Medulla oblongata (tissue), 1 donor: ENCODE measurements around the gene BRK1.
A peak's percentile ranks its signal among the peaks of the same experiment; 100 is the strongest.
"Not testable (repeated sequence)": the region's sequence is repeated elsewhere in the genome, so short reads cannot be mapped to it uniquely, and the experiment has no call there.

ENCODE experiments used
- DNase-seq: peaks from one replicate; pipeline ENCODE4 v3.0.0-alpha.2; 2015; ENCODE audit errors: extremely low spot score

The BRK1 gene

DNA sequence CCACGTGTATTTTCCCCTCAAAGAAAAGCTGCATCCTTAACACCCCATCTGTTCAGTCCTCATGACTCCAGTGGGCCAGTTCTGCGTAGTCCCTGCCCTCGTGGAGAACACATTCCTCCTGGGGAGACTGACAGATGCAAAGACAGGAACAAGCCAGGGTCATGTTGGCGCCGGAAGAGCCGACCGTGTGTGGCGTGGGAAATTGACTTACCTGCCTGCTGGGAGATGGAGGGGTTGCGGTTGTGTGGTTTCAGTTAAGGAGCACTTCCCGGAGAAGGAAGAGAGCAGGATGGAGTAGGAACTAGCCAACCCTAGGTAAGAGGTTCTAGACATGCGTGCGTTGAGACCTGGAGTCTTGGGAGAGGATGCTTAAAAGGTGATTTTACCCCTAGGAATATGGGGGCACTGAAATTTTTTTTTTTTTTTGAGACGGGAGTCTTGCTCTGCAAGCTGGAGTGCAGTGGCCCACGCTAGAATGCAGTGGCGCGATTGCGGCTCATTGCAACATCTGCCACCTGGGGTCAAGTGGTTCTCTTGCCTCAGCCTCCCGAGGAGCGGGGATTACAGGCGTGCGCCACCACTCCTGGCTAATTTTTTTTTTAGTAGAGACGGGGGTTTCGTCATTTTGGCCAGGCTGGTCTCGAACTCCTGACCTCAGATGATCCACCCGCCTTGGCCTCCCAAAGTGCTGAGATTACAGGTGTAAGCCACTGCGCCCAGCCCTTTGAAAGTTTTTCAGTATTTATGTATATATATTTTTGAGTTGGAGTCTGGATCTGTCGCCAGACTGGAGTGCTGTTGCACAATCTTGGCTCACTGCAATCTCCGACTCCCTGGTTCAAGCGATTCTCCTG, 27.5 kb downstream of the BRK1 start:
- no peak for DNase-seq

DNA sequence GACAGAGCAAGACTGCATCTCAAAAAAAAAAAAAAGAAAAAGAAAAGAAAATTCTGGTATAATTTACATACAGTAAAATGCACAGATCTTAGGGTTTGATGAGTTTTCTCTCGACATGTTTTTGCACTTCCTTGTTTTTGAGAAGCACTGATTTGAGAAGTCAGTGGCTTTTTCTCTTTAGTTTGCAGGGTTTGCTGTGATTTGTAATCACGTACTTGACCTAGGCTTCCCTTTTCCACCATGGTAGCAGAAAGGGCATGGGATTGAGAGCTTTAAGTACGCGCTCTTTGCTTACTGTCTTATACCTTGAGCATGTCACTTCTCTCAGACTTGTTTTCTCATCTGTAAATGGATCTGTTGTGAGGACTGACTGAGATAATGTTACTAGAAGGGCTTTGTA, 30.2 kb downstream of the BRK1 start:
- DNase-seq = no peak

DNA sequence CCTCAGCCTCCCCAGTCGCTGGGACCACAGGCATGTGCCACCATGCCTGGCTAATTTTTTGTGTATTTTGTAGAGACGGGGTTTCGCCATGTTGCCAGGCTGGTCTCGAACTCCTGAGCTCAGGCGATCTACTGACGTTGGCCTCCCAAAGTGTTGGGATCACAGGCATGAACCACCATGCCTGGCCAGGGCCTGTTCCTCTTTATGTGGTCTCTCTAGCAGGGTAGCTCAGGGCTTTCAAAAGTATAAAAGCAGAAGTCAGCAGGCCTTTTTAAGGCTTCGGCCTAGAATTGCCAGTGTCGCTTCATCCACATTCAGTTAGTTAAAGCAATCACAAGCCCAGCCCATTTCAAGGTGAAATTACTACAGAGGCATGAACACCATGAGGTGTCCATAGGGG, 33.8 kb downstream of the BRK1 start:
- no peak for DNase-seq

GRCh38 chr3:10150987-10151386, 35.5 kb downstream of the BRK1 start:
- no peak for DNase-seq

GRCh38 chr3:10154335-10155122, 39.1 kb downstream of the BRK1 start:
- DNase-seq = no peak

- DNase-seq = no peak
Measured at GRCh38 chr3:10155123-10155472, 39.6 kb downstream of the BRK1 start.

- DNase-seq = no peak
Measured at GRCh38 chr3:10155658-10156057, 40.2 kb downstream of the BRK1 start.

DNA sequence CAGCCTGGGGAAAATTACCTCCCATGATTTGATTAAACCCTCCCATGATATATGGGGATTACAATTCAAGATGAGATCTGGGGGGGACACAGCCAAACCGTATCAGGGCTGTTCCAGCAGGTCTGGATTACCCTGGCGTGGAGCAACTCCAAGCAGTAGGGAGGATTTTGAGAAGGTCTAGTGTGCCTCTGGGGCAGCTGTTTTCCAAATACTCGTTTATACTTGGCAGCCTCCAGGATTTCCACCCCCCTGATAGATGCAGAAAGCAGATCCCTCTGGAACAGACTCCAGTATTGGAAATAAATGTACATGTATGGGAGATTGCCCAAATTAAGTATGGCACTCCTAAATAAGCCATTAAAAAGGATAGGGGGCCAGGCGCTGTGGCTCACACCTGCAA, 41.6 kb downstream of the BRK1 start:
- no peak for DNase-seq

GRCh38 chr3:10158555-10158954, 43.1 kb downstream of the BRK1 start:
- not testable (repeated sequence) for DNase-seq

GRCh38 chr3:10160346-10160745, 44.9 kb downstream of the BRK1 start:
- DNase-seq = no peak

- DNase-seq = no peak
Measured at GRCh38 chr3:10160925-10161324, 45.5 kb downstream of the BRK1 start.

GRCh38 chr3:10162185-10162584, 46.7 kb downstream of the BRK1 start:
- no peak for DNase-seq

DNA sequence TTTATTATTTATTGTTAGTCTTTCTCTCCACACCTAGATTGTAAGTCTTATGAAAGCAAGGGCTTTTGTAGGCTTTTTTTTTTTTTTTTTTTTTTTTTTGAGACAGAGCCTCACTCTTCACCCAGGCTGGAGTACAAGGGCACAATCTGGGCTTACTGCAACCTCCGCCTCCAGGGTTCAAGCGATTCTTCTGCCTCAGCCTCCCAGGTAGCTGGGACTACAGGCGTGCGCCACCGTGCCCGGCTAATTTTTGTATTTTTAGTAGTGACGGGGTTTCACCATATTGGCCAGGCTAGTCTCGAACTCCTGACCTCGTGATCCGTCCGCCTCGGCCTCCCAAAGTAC, 48.7 kb downstream of the BRK1 start:
- not testable (repeated sequence) for DNase-seq

GRCh38 chr3:10164546-10165393, 49.3 kb downstream of the BRK1 start, which contains the start of gene IRAK2:
Gene IRAK2 (plus strand): TSS chr3:10164919. CDS start chr3:10164955, 36 bp downstream.
- peak; percentile 72 for DNase-seq

DNA sequence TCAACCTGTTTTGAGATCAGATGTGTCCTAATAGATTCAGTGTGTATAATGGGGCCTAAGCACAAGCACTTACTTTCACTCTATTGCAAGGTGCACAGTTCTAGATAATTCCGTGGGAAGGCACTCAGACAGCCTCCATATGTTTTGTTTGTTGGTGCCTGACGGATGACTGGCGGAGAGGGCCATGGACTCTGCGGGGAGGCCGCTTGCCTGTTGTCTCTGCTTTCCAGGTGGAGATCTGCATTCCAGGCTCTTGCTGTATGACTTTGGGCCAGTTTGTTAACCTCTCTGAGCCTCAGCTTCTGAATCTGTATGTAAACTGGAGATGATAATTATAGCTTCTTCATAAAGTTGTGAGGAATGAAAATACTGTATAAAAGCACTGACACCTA, 50.7 kb downstream of the BRK1 start:
- DNase-seq = no peak

- DNase-seq = no peak
Measured at GRCh38 chr3:10169000-10169496, 53.6 kb downstream of the BRK1 start.

- no peak for DNase-seq
Measured at GRCh38 chr3:10170915-10171478, 55.5 kb downstream of the BRK1 start.

- DNase-seq = no peak
Measured at GRCh38 chr3:10173095-10173925, 57.8 kb downstream of the BRK1 start.

- peak; percentile 91 for DNase-seq
Measured at GRCh38 chr3:10173926-10174435, 58.5 kb downstream of the BRK1 start.

DNA sequence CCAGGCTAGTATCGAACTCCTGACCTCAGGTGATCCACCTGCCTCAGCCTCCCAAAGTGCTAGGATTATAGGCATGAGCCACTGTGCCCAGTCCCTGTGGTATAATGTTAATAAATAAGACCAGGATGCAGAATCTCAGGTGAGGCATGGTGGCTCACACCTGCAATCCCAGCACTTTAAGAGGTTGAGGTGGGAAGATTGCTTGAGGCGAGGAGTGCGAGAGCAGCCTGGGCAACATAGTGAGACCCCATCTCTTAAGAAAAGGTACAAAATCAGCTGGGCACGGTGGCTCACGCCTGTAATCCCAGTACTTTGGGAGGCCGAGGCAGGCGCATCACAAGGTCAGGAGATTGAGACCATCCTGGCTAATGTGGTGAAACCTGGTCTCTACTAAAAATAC, 59.9 kb downstream of the BRK1 start:
- not testable (repeated sequence) for DNase-seq
